Pericardium fibroblast (primary cell): ENCODE results near the gene PRAMEF12. TPM values are rescaled to one million over a fixed set of nuclear protein-coding genes. Genes with fewer than 3 reads are reported as not detected.

ENCODE experiments used
- total RNA-seq: library from RNA; depleted of rRNA; stranded (reverse); fragments of >200 nt; gene quantifications from 2 replicates; pipeline ENCODE4 v1.2.3, GENCODE V29; 2015

PRAMEF12 gene
- not detected in 2 replicates for total RNA-seq

GRCh38 chr1:12773438-12773837, at the start of gene PRAMEF12:
TSS of gene PRAMEF12 (plus strand) at chr1:12773738. CDS start at chr1:12774868, 1,130 bp downstream.

GRCh38 chr1:12745992-12746323, 27.6 kb upstream of the PRAMEF12 start, which contains the start of gene CFAP107:
TSS of gene CFAP107 (plus strand) at chr1:12746200. CDS start at chr1:12746431, 231 bp downstream.

GRCh38 chr1:12791097-12791496, 17.6 kb downstream of the PRAMEF12 start, which contains the start of gene PRAMEF1:
TSS of gene PRAMEF1 (plus strand) at chr1:12791397. CDS start at chr1:12793228, 1,831 bp downstream.

Other genes with a start within 250 kb of the PRAMEF12 start
- 66.5 and 71.6 TPM in 2 replicates for gene DHRS3, start 155.5 kb upstream of the PRAMEF12 start, total RNA-seq
- gene AADACL4, start 129.7 kb upstream of the PRAMEF12 start, total RNA-seq = 0.58 TPM in 1 of 2 replicates, not detected in the other
- not detected in 2 replicates for gene AADACL3, start 57.6 kb upstream of the PRAMEF12 start, total RNA-seq
- gene CFAP107, start 27.5 kb upstream of the PRAMEF12 start, total RNA-seq = not detected in 2 replicates
- gene PRAMEF1, start 17.7 kb downstream of the PRAMEF12 start, total RNA-seq = not detected in 2 replicates
- gene PRAMEF11, start 57.7 kb downstream of the PRAMEF12 start, total RNA-seq = not detected in 2 replicates
- gene HNRNPCL1, start 75.0 kb downstream of the PRAMEF12 start, total RNA-seq = not detected in 2 replicates
- gene PRAMEF2, start 83.3 kb downstream of the PRAMEF12 start, total RNA-seq = not detected in 2 replicates
- gene PRAMEF4, start 112.5 kb downstream of the PRAMEF12 start, total RNA-seq = not detected in 2 replicates
- not detected in 2 replicates for gene PRAMEF10, start 124.5 kb downstream of the PRAMEF12 start, total RNA-seq
- gene PRAMEF7, start 142.9 kb downstream of the PRAMEF12 start, total RNA-seq = not detected in 2 replicates
- gene PRAMEF6, start 173.8 kb downstream of the PRAMEF12 start, total RNA-seq = not detected in 2 replicates